Measurements from ENCODE around the gene HOXB1.

The HOXB1 gene

DNA sequence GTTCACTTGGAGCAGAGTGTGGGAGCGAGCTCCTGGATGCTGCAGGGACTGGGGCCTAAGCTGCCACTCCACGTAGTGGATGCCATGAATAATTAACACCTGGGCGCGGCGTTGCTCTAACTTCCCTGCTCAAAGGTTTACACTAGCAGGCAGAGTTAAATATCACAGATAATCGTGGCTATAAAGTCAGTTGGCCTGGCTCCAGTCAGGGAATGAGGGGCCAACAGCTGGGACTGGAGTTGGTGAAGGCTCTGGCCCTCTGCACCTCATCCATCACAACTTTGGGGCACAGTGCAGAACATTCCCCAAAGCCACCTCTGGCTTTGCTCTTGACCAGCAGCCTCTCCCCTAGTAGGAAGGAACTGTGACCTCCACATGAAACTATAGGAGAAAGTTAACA, 36.4 kb upstream of the HOXB1 start:
- Histone ChIP-seq H3K9ac (ENCODE audit: low read length) (no peak overlapping the region), H4K20me1 (ENCODE audit: insufficient read depth, low read length) (no peaks in the 10 kb centered on the region), H3K4me1 (ENCODE audit: insufficient read depth, low read length, severe bottlenecking) (no peaks in the 10 kb centered on the region), H3K9me3 (ENCODE audit: low read length) (no peaks in the 10 kb centered on the region), H3K4me2 (ENCODE audit: low read length) (no peak overlapping the region), H3K79me2 (ENCODE audit: insufficient read depth, low read length) (no peaks in the 10 kb centered on the region), H3K4me3 (ENCODE audit: low read depth, low read length, poor library complexity, severe bottlenecking) (no peak overlapping the region), H3F3A (ENCODE audit: insufficient read depth, low read length) (no peaks in the 10 kb centered on the region), H3K9me2 (ENCODE audit: low read depth, low read length) (no peaks in the 10 kb centered on the region), H3K36me3 (ENCODE audit: insufficient read depth, low read length) (no peaks in the 10 kb centered on the region), H3K27me3 (ENCODE audit: insufficient read depth, low read length) (no peaks in the 10 kb centered on the region), H2AFZ (ENCODE audit: low read length) (no peak overlapping the region), H3K27ac (ENCODE audit: low read depth, low read length, poor library complexity, severe bottlenecking) (no peak overlapping the region)
- no peak for TF ChIP-seq EZH2 (IDR thresholded peaks at IDR 0.05; ENCODE audit: borderline replicate concordance, low read length)
- TF ChIP-seq, protein P1, sequence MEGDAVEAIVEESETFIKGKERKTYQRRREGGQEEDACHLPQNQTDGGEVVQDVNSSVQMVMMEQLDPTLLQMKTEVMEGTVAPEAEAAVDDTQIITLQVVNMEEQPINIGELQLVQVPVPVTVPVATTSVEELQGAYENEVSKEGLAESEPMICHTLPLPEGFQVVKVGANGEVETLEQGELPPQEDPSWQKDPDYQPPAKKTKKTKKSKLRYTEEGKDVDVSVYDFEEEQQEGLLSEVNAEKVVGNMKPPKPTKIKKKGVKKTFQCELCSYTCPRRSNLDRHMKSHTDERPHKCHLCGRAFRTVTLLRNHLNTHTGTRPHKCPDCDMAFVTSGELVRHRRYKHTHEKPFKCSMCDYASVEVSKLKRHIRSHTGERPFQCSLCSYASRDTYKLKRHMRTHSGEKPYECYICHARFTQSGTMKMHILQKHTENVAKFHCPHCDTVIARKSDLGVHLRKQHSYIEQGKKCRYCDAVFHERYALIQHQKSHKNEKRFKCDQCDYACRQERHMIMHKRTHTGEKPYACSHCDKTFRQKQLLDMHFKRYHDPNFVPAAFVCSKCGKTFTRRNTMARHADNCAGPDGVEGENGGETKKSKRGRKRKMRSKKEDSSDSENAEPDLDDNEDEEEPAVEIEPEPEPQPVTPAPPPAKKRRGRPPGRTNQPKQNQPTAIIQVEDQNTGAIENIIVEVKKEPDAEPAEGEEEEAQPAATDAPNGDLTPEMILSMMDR (IDR thresholded peaks at IDR 0.05; ENCODE audit: low read length): no peak

DNA sequence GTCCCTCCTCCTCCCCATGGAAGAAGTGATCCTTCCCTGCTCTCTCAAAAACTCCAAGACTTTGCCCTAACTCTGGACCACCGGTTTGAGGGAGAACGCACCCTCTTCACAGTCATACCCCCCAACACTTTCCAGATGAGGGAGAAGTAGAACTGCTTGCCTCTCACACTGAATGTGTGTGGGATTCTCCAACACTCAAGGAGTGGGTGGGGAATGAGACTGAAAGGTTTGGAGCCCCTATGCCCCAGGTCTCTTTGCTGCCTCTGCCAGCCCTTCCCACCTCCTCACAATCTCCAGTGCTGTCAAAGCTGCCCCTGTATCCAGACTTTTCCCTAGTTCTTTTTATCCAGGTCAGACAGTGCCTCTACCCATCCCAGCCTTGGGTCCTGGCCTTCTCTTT, 35.9 kb upstream of the HOXB1 start:
- Histone ChIP-seq H4K20me1 (ENCODE audit: insufficient read depth, low read length) (no peaks in the 10 kb centered on the region), H3K9me2 (ENCODE audit: low read depth, low read length) (no peaks in the 10 kb centered on the region), H3K4me2 (ENCODE audit: low read length) (no peak overlapping the region), H3K4me3 (ENCODE audit: low read depth, low read length, poor library complexity, severe bottlenecking) (no peak overlapping the region), H3K36me3 (ENCODE audit: insufficient read depth, low read length) (no peaks in the 10 kb centered on the region), H3K79me2 (ENCODE audit: insufficient read depth, low read length) (no peaks in the 10 kb centered on the region), H3K27ac (ENCODE audit: low read depth, low read length, poor library complexity, severe bottlenecking) (no peak overlapping the region), H3K9ac (ENCODE audit: low read length) (no peak overlapping the region), H2AFZ (ENCODE audit: low read length) (no peak overlapping the region), H3K9me3 (ENCODE audit: low read length) (no peaks in the 10 kb centered on the region), H3K4me1 (ENCODE audit: insufficient read depth, low read length, severe bottlenecking) (no peaks in the 10 kb centered on the region), H3K27me3 (ENCODE audit: insufficient read depth, low read length) (no peaks in the 10 kb centered on the region), H3F3A (ENCODE audit: insufficient read depth, low read length) (no peaks in the 10 kb centered on the region)
- TF ChIP-seq, protein P1 (IDR thresholded peaks at IDR 0.05; ENCODE audit: low read length): no peak
- no peak for TF ChIP-seq EZH2 (IDR thresholded peaks at IDR 0.05; ENCODE audit: borderline replicate concordance, low read length)

DNA sequence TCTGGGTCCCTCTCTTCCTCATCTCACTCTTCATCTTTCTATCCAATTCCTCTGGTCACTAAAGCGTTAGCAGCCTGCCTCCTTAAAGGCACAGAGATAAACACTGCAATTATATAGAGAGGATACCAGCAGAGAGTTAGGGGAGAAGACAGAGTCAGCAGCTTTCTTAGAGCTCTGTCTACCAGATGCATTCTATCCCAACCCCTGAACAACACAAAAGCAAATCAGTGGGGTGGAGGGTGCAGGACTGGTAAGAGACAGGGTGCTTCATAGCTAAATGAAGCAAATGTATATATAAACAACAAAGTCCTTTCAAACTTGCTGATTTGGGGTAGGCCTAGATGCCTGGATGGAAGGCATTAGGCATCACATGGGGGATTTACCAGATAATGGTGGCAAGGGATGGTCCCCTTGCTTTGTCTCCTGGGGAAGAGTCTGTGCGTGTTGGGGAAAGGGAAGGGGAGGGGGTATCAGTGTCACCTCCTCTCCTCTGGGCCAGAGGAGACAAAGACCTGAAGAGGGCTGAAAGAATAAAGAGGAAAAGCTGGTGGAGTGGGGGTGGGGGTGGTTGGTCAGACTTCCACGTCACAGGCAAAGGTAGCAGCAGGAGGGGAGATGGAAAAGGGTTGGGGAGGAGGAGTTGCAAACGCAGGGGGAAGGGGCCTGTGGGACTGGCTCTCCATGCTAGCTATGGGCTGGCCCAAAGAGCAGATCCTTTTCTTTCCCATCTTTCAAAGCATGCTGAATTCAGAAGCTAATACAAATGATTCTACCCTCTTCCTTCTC, 35.3 kb upstream of the HOXB1 start:
- H3K4me3 ChIP-seq (ENCODE audit: low read depth, low read length, poor library complexity, severe bottlenecking): no peak overlapping the region
- H3K79me2 ChIP-seq (ENCODE audit: insufficient read depth, low read length): no peaks in the 10 kb centered on the region
- no peaks in the 10 kb centered on the region for H3K9me2 ChIP-seq (ENCODE audit: low read depth, low read length)
- no peaks in the 10 kb centered on the region for H3K4me1 ChIP-seq (ENCODE audit: insufficient read depth, low read length, severe bottlenecking)
- no peak overlapping the region for H3K4me2 ChIP-seq (ENCODE audit: low read length)
- H3K27me3 ChIP-seq (ENCODE audit: insufficient read depth, low read length): no peaks in the 10 kb centered on the region
- no peak overlapping the region for H3K27ac ChIP-seq (ENCODE audit: low read depth, low read length, poor library complexity, severe bottlenecking)
- H3K9me3 ChIP-seq (ENCODE audit: low read length): no peaks in the 10 kb centered on the region
- H4K20me1 ChIP-seq (ENCODE audit: insufficient read depth, low read length): no peaks in the 10 kb centered on the region
- H2AFZ ChIP-seq (ENCODE audit: low read length): no peak overlapping the region
- no peak for TF ChIP-seq EZH2 (IDR thresholded peaks at IDR 0.05; ENCODE audit: borderline replicate concordance, low read length)
- TF ChIP-seq, protein P1 (IDR thresholded peaks at IDR 0.05; ENCODE audit: low read length): no peak
- no peaks in the 10 kb centered on the region for H3F3A ChIP-seq (ENCODE audit: insufficient read depth, low read length)
- no peaks in the 10 kb centered on the region for H3K36me3 ChIP-seq (ENCODE audit: insufficient read depth, low read length)
- H3K9ac ChIP-seq (ENCODE audit: low read length): no peak overlapping the region
